H1 (cell line): ENCODE results near the gene PRR33. TPM values are rescaled to one million over a fixed set of nuclear protein-coding genes. Genes with fewer than 3 reads are reported as not detected.

Experiments
- CTCF ChIA-PET: fragments of 300-600 bp; sonication (Branson Sonifier 250); formaldehyde crosslinking; loops from one replicate; lab custom pipeline; 2021; ENCODE audit not compliant: partially characterized antibody; lab: Charles Lee
- POLR2A ChIA-PET: fragments of 300-600 bp; sonication (Branson Sonifier 250); formaldehyde crosslinking; loops from one replicate; lab custom pipeline; 2021; ENCODE audit warnings: inconsistent platforms; ENCODE audit not compliant: partially characterized antibody; lab: Charles Lee
- DNase-seq, 2 experiments: peaks; one replicate each; pipeline versions ENCODE4 v3.0.0 to v3.0.0-alpha.2; 2010 to 2022; ENCODE audit warnings: low spot score in 2 of 2, low read depth in 1 of 2, mixed read lengths in 1 of 2
- FAIRE-seq: peaks from 2 replicates; lab custom pipeline; 2011; peaks lifted over from hg19 to GRCh38; lab: Jason Lieb, UNC
- H2AFZ ChIP-seq: 2 replicates; pipeline ENCODE4 v1.8.1; 2012; ENCODE audit warnings: low read length, inconsistent platforms
- H2AK5ac ChIP-seq: 2 replicates; pipeline ENCODE4 v1.6.1; 2013; ENCODE audit warnings: low read depth, low read length
- H2BK120ac ChIP-seq: replicated peaks from 2 replicates; pipeline ENCODE3; 2013; ENCODE audit warnings: low read depth, low read length, inconsistent platforms
- H2BK12ac ChIP-seq: 2 replicates; pipeline ENCODE4 v1.6.1; 2013; ENCODE audit warnings: low read depth, low read length
- H2BK15ac ChIP-seq: 2 replicates; pipeline ENCODE4 v1.6.1; 2013; ENCODE audit warnings: low read length
- H2BK20ac ChIP-seq: 2 replicates; pipeline ENCODE4 v1.6.1; 2013; ENCODE audit warnings: low read length
- H2BK5ac ChIP-seq: 2 replicates; pipeline ENCODE4 v1.6.1; 2013; ENCODE audit warnings: low read depth, low read length
- H3K14ac ChIP-seq: 2 replicates; pipeline ENCODE4 v1.6.1; 2013; ENCODE audit warnings: inconsistent platforms; ENCODE audit not compliant: insufficient read length
- H3K18ac ChIP-seq: 2 replicates; pipeline ENCODE4 v1.6.1; 2013; ENCODE audit warnings: low read length; ENCODE audit errors: extremely low read depth
- H3K23ac ChIP-seq: 2 replicates; pipeline ENCODE4 v1.6.1; 2013; ENCODE audit warnings: inconsistent platforms; ENCODE audit not compliant: insufficient read length
- H3K23me2 ChIP-seq: 2 replicates; pipeline ENCODE4 v1.6.1; 2013; ENCODE audit warnings: low read depth, low read length
- H3K27ac ChIP-seq: 2 replicates; pipeline ENCODE4 v1.6.1; 2011; ENCODE audit warnings: low read depth, low read length, inconsistent platforms
- H3K27me3 ChIP-seq, 4 experiments: replicated peaks in 1 of 4; 1 replicate in 1 of 4; 2 replicates in 3 of 4; pipeline versions ENCODE4 v1.6.1 to v1.8.1; 2011 to 2013; ENCODE audit warnings: low read length in 3 of 4, mild to moderate bottlenecking in 3 of 4, inconsistent platforms in 2 of 4, mixed read lengths in 2 of 4, moderate library complexity in 1 of 4; ENCODE audit not compliant: control insufficient read depth in 3 of 4, insufficient read depth in 3 of 4; ENCODE audit errors: extremely low read depth in 1 of 4
- H3K36me3 ChIP-seq, 4 experiments: 2 replicates each; pipeline versions ENCODE4 v1.6.1 to v1.8.1; 2011 to 2013; ENCODE audit warnings: mild to moderate bottlenecking in 4 of 4, low read length in 3 of 4, moderate library complexity in 2 of 4, control low read depth in 1 of 4, inconsistent platforms in 1 of 4; ENCODE audit not compliant: insufficient read depth in 4 of 4, control insufficient read depth in 2 of 4
- H3K4ac ChIP-seq: replicated peaks from 2 replicates; pipeline ENCODE3; 2013; ENCODE audit warnings: low read length, low read depth, mixed read lengths, inconsistent platforms; ENCODE audit not compliant: insufficient read length
- H3K4me1 ChIP-seq, 4 experiments: replicated peaks in 1 of 4; 1 replicate in 1 of 4; 2 replicates in 3 of 4; pipeline versions ENCODE4 v1.6.1 to v1.8.1; 2011 to 2013; ENCODE audit warnings: low read length in 3 of 4, inconsistent platforms in 2 of 4, mixed read lengths in 1 of 4; ENCODE audit not compliant: insufficient read depth in 4 of 4, control insufficient read depth in 3 of 4
- H3K4me2 ChIP-seq, 2 experiments: 2 replicates each; pipeline versions ENCODE4 v1.6.1 to v1.8.1; 2011 to 2013; ENCODE audit warnings: low read depth in 2 of 2, low read length in 2 of 2, control low read depth in 1 of 2, inconsistent platforms in 1 of 2, mild to moderate bottlenecking in 1 of 2; ENCODE audit not compliant: insufficient read depth in 1 of 2
- H3K4me3 ChIP-seq, 4 experiments: fragments of 200-600, 300-600 bp in 1 of 4; sonication (generic), shearing (Covaris generic), sonication (Bioruptor Twin) in 1 of 4; 2 replicates each; pipeline versions ENCODE4 v1.5.1 to v1.8.1; 2011 to 2016; ENCODE audit warnings: low read length in 4 of 4, low read depth in 3 of 4, control low read depth in 2 of 4, inconsistent platforms in 2 of 4, mild to moderate bottlenecking in 2 of 4, mixed read lengths in 1 of 4, moderate library complexity in 1 of 4; ENCODE audit not compliant: insufficient read depth in 2 of 4; ENCODE audit errors: extremely low read depth in 1 of 4
- H3K56ac ChIP-seq: replicated peaks from 2 replicates; pipeline ENCODE3; 2013; ENCODE audit warnings: low read depth, mild to moderate bottlenecking, mixed read lengths, low read length, inconsistent platforms; ENCODE audit not compliant: insufficient read length
- H3K79me1 ChIP-seq: 2 replicates; pipeline ENCODE4 v1.6.1; 2013; ENCODE audit warnings: low read depth, low read length, control low read depth
- H3K79me2 ChIP-seq, 2 experiments: 2 replicates each; pipeline versions ENCODE4 v1.6.1 to v1.8.1; 2012 to 2013; ENCODE audit warnings: low read length in 2 of 2, mild to moderate bottlenecking in 2 of 2, inconsistent platforms in 1 of 2; ENCODE audit not compliant: insufficient read depth in 2 of 2, control insufficient read depth in 1 of 2
- H3K9ac ChIP-seq, 4 experiments: replicated peaks in 1 of 4; 1 replicate in 1 of 4; 2 replicates in 3 of 4; pipeline versions ENCODE4 v1.6.1 to v1.8.1; 2011 to 2013; ENCODE audit warnings: low read depth in 3 of 4, low read length in 3 of 4, control low read depth in 2 of 4, mild to moderate bottlenecking in 2 of 4, moderate library complexity in 2 of 4, inconsistent platforms in 1 of 4; ENCODE audit errors: extremely low read depth in 1 of 4
- H3K9me3 ChIP-seq, 2 experiments: 2 replicates each; pipeline versions ENCODE4 v1.6.1 to v1.8.1; 2012 to 2013; ENCODE audit warnings: mild to moderate bottlenecking in 2 of 2, moderate library complexity in 2 of 2, control low read depth in 1 of 2, inconsistent platforms in 1 of 2, low read depth in 1 of 2, low read length in 1 of 2, mixed read lengths in 1 of 2; ENCODE audit not compliant: insufficient read depth in 2 of 2
- H4K20me1 ChIP-seq, 2 experiments: replicated peaks in 1 of 2; 2 replicates each; pipeline versions ENCODE3 to v1.8.1; 2011 to 2013; ENCODE audit warnings: inconsistent platforms in 2 of 2, low read length in 2 of 2, mild to moderate bottlenecking in 1 of 2; ENCODE audit not compliant: insufficient read depth in 2 of 2, control insufficient read depth in 1 of 2
- H4K5ac ChIP-seq: 2 replicates; pipeline ENCODE4 v1.6.1; 2013; ENCODE audit warnings: low read length, low read depth, mixed read lengths, inconsistent platforms; ENCODE audit not compliant: insufficient read length
- H4K8ac ChIP-seq: 2 replicates; pipeline ENCODE4 v1.8.0; 2013; ENCODE audit warnings: mild to moderate bottlenecking, moderate library complexity, low read length, inconsistent platforms; ENCODE audit not compliant: insufficient read depth; ENCODE audit errors: extremely low read depth
- H4K91ac ChIP-seq: replicated peaks from 2 replicates; pipeline ENCODE3; 2013; ENCODE audit warnings: low read length, mixed read lengths, inconsistent platforms; ENCODE audit not compliant: insufficient read length
- ASH2L ChIP-seq: fragments of 200-600, 300-600 bp; sonication (generic); IDR thresholded peaks from one replicate; pipeline ENCODE4 v1.7.1; 2017; ENCODE audit warnings: low read length
- CHD1 ChIP-seq: IDR thresholded peaks from 2 replicates; pipeline ENCODE4 v1.6.1; 2012; ENCODE audit warnings: low read depth, low read length, improper control_type of control experiment
- HDAC2 ChIP-seq, 2 experiments: fragments of 300-600 bp in 1 of 2; sonication (generic) in 1 of 2; IDR thresholded peaks; 2 replicates each; pipeline ENCODE4 v1.6.1; 2011 to 2012; ENCODE audit warnings: low read depth in 2 of 2, low read length in 2 of 2, mild to moderate bottlenecking in 2 of 2, moderate library complexity in 2 of 2, borderline replicate concordance in 1 of 2, inconsistent platforms in 1 of 2
- MAX ChIP-seq: IDR thresholded peaks from 2 replicates; pipeline ENCODE4 v1.6.1; 2012; ENCODE audit warnings: inconsistent platforms
- NANOG ChIP-seq: IDR thresholded peaks from 2 replicates; pipeline ENCODE4 v1.6.1; 2011; ENCODE audit warnings: low read length, low read depth, mild to moderate bottlenecking, inconsistent platforms; ENCODE audit not compliant: insufficient read depth, poor library complexity, severe bottlenecking
- RAD21 ChIP-seq, 2 experiments: IDR thresholded peaks in 1 of 2; conservative IDR thresholded peaks in 1 of 2; 2 replicates each; pipeline ENCODE4 v1.6.1; 2011; ENCODE audit warnings: low read depth in 2 of 2, low read length in 2 of 2, improper control_type of control experiment in 1 of 2, inconsistent platforms in 1 of 2, mild to moderate bottlenecking in 1 of 2, moderate library complexity in 1 of 2
- SP1 ChIP-seq: IDR thresholded peaks from 2 replicates; pipeline ENCODE4 v1.6.1; 2011; ENCODE audit warnings: low read depth, low read length
- SP4 ChIP-seq: IDR thresholded peaks from 2 replicates; pipeline ENCODE4 v1.6.1; 2012; ENCODE audit warnings: low read length, inconsistent platforms
- TAF7 ChIP-seq: optimal IDR thresholded peaks from 2 replicates; pipeline ENCODE3; 2011; ENCODE audit warnings: low read depth, mild to moderate bottlenecking, inconsistent platforms, low read length, moderate library complexity, borderline replicate concordance
- TBP ChIP-seq: IDR thresholded peaks from 2 replicates; pipeline ENCODE4 v1.6.1; 2011; ENCODE audit warnings: low read depth, low read length, improper control_type of control experiment
- USF2 ChIP-seq: IDR thresholded peaks from 2 replicates; pipeline ENCODE4 v1.6.1; 2011; ENCODE audit warnings: low read length, improper control_type of control experiment
- WGBS, 2 experiments: shearing (Covaris generic) in 1 of 2; methylation state at CpG; one replicate each; pipeline versions ENCODE4 v1.1.6 to v1.1.7; 2013 to 2015; ENCODE audit warnings: low lambda C conversion rate in 2 of 2, mixed read lengths in 2 of 2, inconsistent platforms in 1 of 2, low coverage in 1 of 2, missing lambda C conversion rate in 1 of 2; ENCODE audit not compliant: insufficient replicate concordance in 2 of 2, insufficient coverage in 1 of 2, insufficient read length in 1 of 2; ENCODE audit errors: extremely low coverage in 1 of 2, missing lambda C conversion rate in 1 of 2; 5-methylcytosine and 5-hydroxymethylcytosine counted together
- long read RNA-seq, 2 experiments: library from RNA in 1 of 2; library from capped mRNA in 1 of 2; stranded (forward); transcript quantifications; one replicate each; pipeline ENCODE4 v2.0.0, GENCODE V29; 2021; ENCODE audit warnings: inconsistent platforms in 1 of 2
- polyA minus RNA-seq, 3 experiments: library from RNA; depleted of rRNA, polyadenylated mRNA; stranded (reverse); fragments of >200 nt; gene quantifications; 1 replicate in 2 of 3; 2 replicates in 1 of 3; pipeline ENCODE4 v1.2.3, GENCODE V29; 2011
- polyA plus RNA-seq, 7 experiments: library from polyadenylated mRNA; depleted of rRNA in 3 of 7; stranded (reverse) in 5 of 7; unstranded in 2 of 7; fragments of >200 nt in 5 of 7; fragments of 200-250 nt in 2 of 7; gene quantifications; 1 replicate in 5 of 7; 2 replicates in 1 of 7; 4 replicates in 1 of 7; pipeline versions ENCODE4 v1.2.1 to v1.2.3, GENCODE V29; 2011 to 2013; ENCODE audit warnings: missing spikeins in 2 of 7, mixed read lengths in 2 of 7
- total RNA-seq: library from RNA; stranded (reverse); fragmentation: NEBNext Ultra II Directional; extraction: Animal tissue kit (Norgen Biotek cat#: 25700); gene quantifications from 2 replicates; pipeline ENCODE4 v1.2.1, GENCODE V29; 2021

Gene PRR33
- total RNA-seq: not detected in 2 replicates
- 0.02 and 0.08 TPM in 2 replicates for polyA plus RNA-seq (2011; rRNA removed)
- 0.03 TPM for polyA plus RNA-seq (2011; cell fraction: cytosol; rRNA removed)
- 0.04 TPM for polyA plus RNA-seq (2011; cell fraction: nucleus; rRNA removed)
- polyA plus RNA-seq (2012, experiment 1 of 2): 0.06 TPM in 1 of 4 replicates, not detected in the others
- not detected for polyA plus RNA-seq (2012, experiment 2 of 2)
- 0.02 TPM for polyA plus RNA-seq (2013, experiment 1 of 2)
- 0.02 TPM for polyA plus RNA-seq (2013, experiment 2 of 2)
- not detected in 2 replicates for polyA minus RNA-seq (2011; rRNA and poly(A)+ RNA removed)
- polyA minus RNA-seq (2011; cell fraction: cytosol; rRNA and poly(A)+ RNA removed): not detected
- not detected for polyA minus RNA-seq (2011; cell fraction: nucleus; rRNA and poly(A)+ RNA removed)
- long read RNA-seq, experiment 1: 0 reads
- long read RNA-seq, experiment 2: 0 reads

- no peak within 1 kb of the TSS for H2BK20ac ChIP-seq
- H3K9ac ChIP-seq: no peak within 1 kb of the TSS
- no peak within 1 kb of the TSS for H3K23ac ChIP-seq
- H3K4ac ChIP-seq: no peak within 1 kb of the TSS
- H3K27ac ChIP-seq: no peak within 1 kb of the TSS
- peaks cover 15% of the 10 kb centered on the region; the same call in 1 of the 2 replicates for H3K23me2 ChIP-seq
- peaks cover 0 to 4% of the 10 kb centered on the region in 2 experiments for H4K20me1 ChIP-seq
- H3K4me1 ChIP-seq: no peaks in the 10 kb centered on the region
- H3K14ac ChIP-seq: no peak within 1 kb of the TSS
- no peak within 1 kb of the TSS for H2AK5ac ChIP-seq
- H4K5ac ChIP-seq: no peak within 1 kb of the TSS
- H2BK120ac ChIP-seq: no peak within 1 kb of the TSS
- POLR2A ChIA-PET: no interaction called here
- H3K9me3 ChIP-seq: no peaks in the 10 kb centered on the region
- FAIRE-seq (no peak), DNase-seq (no peak)
- H3K18ac ChIP-seq: no peak within 1 kb of the TSS
- no peak within 1 kb of the TSS for H2BK12ac ChIP-seq
- H3K4me3 ChIP-seq: no peak within 1 kb of the TSS
- WGBS, 2 experiments: 100% methylated on average over 2 of the region's 7 CpGs; no CpG with 5 or more reads in 1 of the 2 experiments
- CTCF ChIA-PET: interaction anchor here (0.6 to 4.0 kb wide), 10 partner anchors 10 to 499 kb away, joined by 3 to 39 read pairs (median 8); partner anchors contain the start of gene TNNT3
- H3K4me2 ChIP-seq: no peak within 1 kb of the TSS
- no peaks in the 10 kb centered on the region for H3K36me3 ChIP-seq
- H4K8ac ChIP-seq: peak within 1 kb of the TSS; percentile 83; the same call in 1 of the 2 replicates
- no peak within 1 kb of the TSS for H2AFZ ChIP-seq
- H3K56ac ChIP-seq: no peak within 1 kb of the TSS
- H2BK5ac ChIP-seq: no peak within 1 kb of the TSS
- H2BK15ac ChIP-seq: no peak within 1 kb of the TSS
- H3K79me2 ChIP-seq: no peaks in the 10 kb centered on the region
- no peaks in the 10 kb centered on the region for H3K79me1 ChIP-seq
- H4K91ac ChIP-seq: no peak within 1 kb of the TSS
- no peaks in the 10 kb centered on the region; a peak in 1 of 7 replicates for H3K27me3 ChIP-seq
- TF ChIP-seq SP4: no peak
- no peak for TF ChIP-seq RAD21 (IDR thresholded peaks at IDR 0.05 in 1 of 2, conservative IDR thresholded peaks at IDR 0.05 in 1 of 2; ENCODE audit: low read depth in 2 of 2, low read length in 2 of 2)
- TF ChIP-seq TBP: no peak
- no peak for TF ChIP-seq CHD1
- TF ChIP-seq USF2: no peak
- no peak for TF ChIP-seq SP1
- no peak for TF ChIP-seq ASH2L
- TF ChIP-seq TAF7: no peak
- no peak for TF ChIP-seq NANOG
- TF ChIP-seq HDAC2 (IDR thresholded peaks at IDR 0.05; ENCODE audit: borderline replicate concordance in 1 of 2, low read depth in 2 of 2, low read length in 2 of 2): no peak
- no peak for TF ChIP-seq MAX
Observed at GRCh38 chr11:1891831-1892115, at the start of gene PRR33. PRR33 (minus strand) TSS chr11:1891895; CDS start chr11:1890584, 1,311 bp downstream.
